ENCODE data around the gene MPZL2.

DNA sequence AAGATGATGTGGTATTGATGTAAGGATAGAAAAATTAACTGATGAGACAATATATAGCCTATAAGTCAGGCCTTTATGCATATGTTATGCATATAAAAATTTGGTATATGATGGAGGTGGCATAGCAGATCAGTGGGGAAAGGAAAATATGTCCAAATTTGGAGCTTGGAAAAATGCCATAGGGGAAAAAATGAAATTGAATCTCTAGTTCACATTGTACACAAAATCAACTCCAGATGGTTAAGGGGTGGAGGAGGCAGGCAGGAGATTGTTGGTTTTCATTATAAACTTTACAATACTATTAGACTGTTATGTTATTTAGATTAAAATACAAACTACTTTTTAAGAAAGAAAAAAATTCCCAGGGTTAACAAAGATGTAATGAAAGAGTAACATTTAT, 25.3 kb upstream of the MPZL2 start:
- TF ChIP-seq, protein P1, sequence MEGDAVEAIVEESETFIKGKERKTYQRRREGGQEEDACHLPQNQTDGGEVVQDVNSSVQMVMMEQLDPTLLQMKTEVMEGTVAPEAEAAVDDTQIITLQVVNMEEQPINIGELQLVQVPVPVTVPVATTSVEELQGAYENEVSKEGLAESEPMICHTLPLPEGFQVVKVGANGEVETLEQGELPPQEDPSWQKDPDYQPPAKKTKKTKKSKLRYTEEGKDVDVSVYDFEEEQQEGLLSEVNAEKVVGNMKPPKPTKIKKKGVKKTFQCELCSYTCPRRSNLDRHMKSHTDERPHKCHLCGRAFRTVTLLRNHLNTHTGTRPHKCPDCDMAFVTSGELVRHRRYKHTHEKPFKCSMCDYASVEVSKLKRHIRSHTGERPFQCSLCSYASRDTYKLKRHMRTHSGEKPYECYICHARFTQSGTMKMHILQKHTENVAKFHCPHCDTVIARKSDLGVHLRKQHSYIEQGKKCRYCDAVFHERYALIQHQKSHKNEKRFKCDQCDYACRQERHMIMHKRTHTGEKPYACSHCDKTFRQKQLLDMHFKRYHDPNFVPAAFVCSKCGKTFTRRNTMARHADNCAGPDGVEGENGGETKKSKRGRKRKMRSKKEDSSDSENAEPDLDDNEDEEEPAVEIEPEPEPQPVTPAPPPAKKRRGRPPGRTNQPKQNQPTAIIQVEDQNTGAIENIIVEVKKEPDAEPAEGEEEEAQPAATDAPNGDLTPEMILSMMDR (IDR thresholded peaks at IDR 0.05): no peak
- no peak for TF ChIP-seq POLR2A (IDR thresholded peaks at IDR 0.05)
